ENCODE measurements around the gene WDFY2.

DNA sequence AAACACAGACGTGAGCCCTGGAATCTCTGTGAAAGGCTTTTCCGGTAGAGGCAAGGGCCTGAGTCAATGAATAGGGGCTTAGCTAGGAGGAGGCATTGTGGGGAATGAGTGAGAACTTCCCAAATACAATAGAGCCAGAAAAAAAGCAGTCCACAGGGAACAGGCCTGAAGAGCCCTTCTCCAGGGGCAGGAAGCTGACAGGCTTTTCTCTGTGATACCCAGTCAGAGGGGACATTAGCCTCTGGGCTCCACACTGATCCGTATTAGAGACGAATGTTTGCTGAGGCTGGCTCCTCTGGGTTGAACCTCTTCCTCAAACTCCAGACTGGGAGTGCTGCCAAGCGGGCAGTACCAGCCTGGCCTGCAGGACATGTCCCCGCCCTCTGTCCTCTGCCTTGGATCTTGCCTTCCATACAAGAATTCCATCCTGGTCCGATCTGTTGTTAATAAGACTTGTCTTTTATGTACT is 217.4 kb downstream of the WDFY2 start:
- TF ChIP-seq POLR2A (IDR thresholded peaks at IDR 0.05) = peak in 1 of 3 donors; percentile 18
- TF ChIP-seq, protein P1, sequence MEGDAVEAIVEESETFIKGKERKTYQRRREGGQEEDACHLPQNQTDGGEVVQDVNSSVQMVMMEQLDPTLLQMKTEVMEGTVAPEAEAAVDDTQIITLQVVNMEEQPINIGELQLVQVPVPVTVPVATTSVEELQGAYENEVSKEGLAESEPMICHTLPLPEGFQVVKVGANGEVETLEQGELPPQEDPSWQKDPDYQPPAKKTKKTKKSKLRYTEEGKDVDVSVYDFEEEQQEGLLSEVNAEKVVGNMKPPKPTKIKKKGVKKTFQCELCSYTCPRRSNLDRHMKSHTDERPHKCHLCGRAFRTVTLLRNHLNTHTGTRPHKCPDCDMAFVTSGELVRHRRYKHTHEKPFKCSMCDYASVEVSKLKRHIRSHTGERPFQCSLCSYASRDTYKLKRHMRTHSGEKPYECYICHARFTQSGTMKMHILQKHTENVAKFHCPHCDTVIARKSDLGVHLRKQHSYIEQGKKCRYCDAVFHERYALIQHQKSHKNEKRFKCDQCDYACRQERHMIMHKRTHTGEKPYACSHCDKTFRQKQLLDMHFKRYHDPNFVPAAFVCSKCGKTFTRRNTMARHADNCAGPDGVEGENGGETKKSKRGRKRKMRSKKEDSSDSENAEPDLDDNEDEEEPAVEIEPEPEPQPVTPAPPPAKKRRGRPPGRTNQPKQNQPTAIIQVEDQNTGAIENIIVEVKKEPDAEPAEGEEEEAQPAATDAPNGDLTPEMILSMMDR (IDR thresholded peaks at IDR 0.05) = peak in 5 of 7 experiments; percentile 7 to 51 (median 43)

Data from body of pancreas (tissue), 4 donors.